Keratinocyte (primary cell): ENCODE measurements around the gene NME9. TPM values are rescaled to one million over a fixed set of nuclear protein-coding genes. Genes with fewer than 3 reads are reported as not detected.

Experiments
- DNase-seq: peaks from one replicate; pipeline ENCODE4 v3.0.0-alpha.2; 2011; ENCODE audit warnings: low read depth, missing footprints, low spot score
- FAIRE-seq: peaks from 2 replicates; lab custom pipeline; 2011; peaks lifted over from hg19 to GRCh38; lab: Jason Lieb, UNC
- H2AFZ ChIP-seq: 2 replicates; pipeline ENCODE4 v1.6.0; 2012; ENCODE audit warnings: low read length, control low read depth, inconsistent platforms; ENCODE audit not compliant: control insufficient read depth
- H3K27ac ChIP-seq: 2 replicates; pipeline ENCODE4 v1.5.1; 2011; ENCODE audit warnings: low read length; ENCODE audit not compliant: control insufficient read depth, insufficient read depth
- H3K27me3 ChIP-seq: 3 replicates; pipeline ENCODE4 v1.6.0; 2011; ENCODE audit warnings: low read length; ENCODE audit not compliant: control insufficient read depth, insufficient read depth; ENCODE audit errors: extremely low read depth
- H3K36me3 ChIP-seq, 2 experiments: 2 replicates in 1 of 2; 3 replicates in 1 of 2; pipeline ENCODE4 v1.5.1; 2011; ENCODE audit warnings: low read length in 2 of 2, mild to moderate bottlenecking in 1 of 2; ENCODE audit not compliant: control insufficient read depth in 2 of 2, insufficient read depth in 2 of 2; ENCODE audit errors: extremely low read depth in 1 of 2
- H3K4me1 ChIP-seq: 3 replicates; pipeline ENCODE4 v1.5.1; 2011; ENCODE audit warnings: low read length; ENCODE audit not compliant: control insufficient read depth, insufficient read depth; ENCODE audit errors: extremely low read depth
- H3K4me2 ChIP-seq: 3 replicates; pipeline ENCODE4 v1.6.0; 2011; ENCODE audit warnings: low read depth, low read length; ENCODE audit not compliant: control insufficient read depth, insufficient read depth; ENCODE audit errors: extremely low read depth
- H3K4me3 ChIP-seq, 3 experiments: fragments of 200-600 bp in 1 of 3; sonication (generic) in 1 of 3; 2 replicates in 2 of 3; 3 replicates in 1 of 3; pipeline ENCODE4 v1.5.1; 2011 to 2016; ENCODE audit warnings: low read length in 3 of 3, mild to moderate bottlenecking in 3 of 3, control low read depth in 2 of 3, inconsistent platforms in 1 of 3, low read depth in 1 of 3, mixed read lengths in 1 of 3, mixed run types in 1 of 3, moderate library complexity in 1 of 3; ENCODE audit not compliant: control insufficient read depth in 2 of 3, insufficient read depth in 2 of 3; ENCODE audit errors: extremely low read depth in 1 of 3
- H3K79me2 ChIP-seq: 2 replicates; pipeline ENCODE4 v1.6.0; 2012; ENCODE audit warnings: low read length; ENCODE audit not compliant: control insufficient read depth, insufficient read depth
- H3K9ac ChIP-seq: 3 replicates; pipeline ENCODE4 v1.6.0; 2011; ENCODE audit warnings: low read length; ENCODE audit not compliant: control insufficient read depth, insufficient read depth; ENCODE audit errors: extremely low read depth
- H3K9me1 ChIP-seq: 3 replicates; pipeline ENCODE4 v1.6.0; 2011; ENCODE audit warnings: low read length; ENCODE audit not compliant: control insufficient read depth, insufficient read depth; ENCODE audit errors: extremely low read depth
- H3K9me3 ChIP-seq: 2 replicates; pipeline ENCODE4 v1.5.1; 2012; ENCODE audit warnings: low read depth, low read length; ENCODE audit not compliant: control insufficient read depth
- H4K20me1 ChIP-seq: 3 replicates; pipeline ENCODE4 v1.6.0; 2011; ENCODE audit warnings: low read length; ENCODE audit not compliant: control insufficient read depth, insufficient read depth; ENCODE audit errors: extremely low read depth
- CTCF ChIP-seq, 3 experiments: IDR thresholded peaks in 1 of 3; conservative IDR thresholded peaks in 1 of 3; optimal IDR thresholded peaks in 1 of 3; 2 replicates in 2 of 3; 3 replicates in 1 of 3; pipeline versions ENCODE3 to v1.5.1; 2011; ENCODE audit warnings: low read length in 3 of 3, mild to moderate bottlenecking in 3 of 3, moderate library complexity in 2 of 3, control low read depth in 1 of 3, inconsistent platforms in 1 of 3; ENCODE audit not compliant: insufficient read depth in 2 of 3; ENCODE audit errors: extremely low read depth in 1 of 3
- EZH2 ChIP-seq: IDR thresholded peaks from one replicate; pipeline ENCODE4 v1.6.1; 2012; ENCODE audit warnings: inconsistent platforms, mild to moderate bottlenecking, low read length, moderate library complexity
- dilution Hi-C: fragments of 300-500 bp; cut with MboI; formaldehyde crosslinking; loops from one replicate; pipeline ENCODE4 v1.7.0; 2020; ENCODE audit warnings: low sequenced_read_pairs; ENCODE audit not compliant: extremely low pct_ligation_motif_present
- polyA plus RNA-seq, 5 experiments: library from polyadenylated mRNA; depleted of rRNA in 3 of 5; stranded (reverse) in 3 of 5; stranded (forward) in 1 of 5; unstranded in 1 of 5; fragments of >200 nt; gene quantifications; 1 replicate in 1 of 5; 2 replicates in 3 of 5; 3 replicates in 1 of 5; pipeline versions ENCODE4 v1.2.1 to v1.2.3, GENCODE V29; 2011 to 2012; ENCODE audit warnings: missing spikeins in 2 of 5, low read depth in 1 of 5, low replicate concordance in 1 of 5

The NME9 gene
- polyA plus RNA-seq, 1 donor (not counting 4 experiments of a cell fraction or from before 2014, with no cell fraction given), result 0.05 TPM

DNA sequence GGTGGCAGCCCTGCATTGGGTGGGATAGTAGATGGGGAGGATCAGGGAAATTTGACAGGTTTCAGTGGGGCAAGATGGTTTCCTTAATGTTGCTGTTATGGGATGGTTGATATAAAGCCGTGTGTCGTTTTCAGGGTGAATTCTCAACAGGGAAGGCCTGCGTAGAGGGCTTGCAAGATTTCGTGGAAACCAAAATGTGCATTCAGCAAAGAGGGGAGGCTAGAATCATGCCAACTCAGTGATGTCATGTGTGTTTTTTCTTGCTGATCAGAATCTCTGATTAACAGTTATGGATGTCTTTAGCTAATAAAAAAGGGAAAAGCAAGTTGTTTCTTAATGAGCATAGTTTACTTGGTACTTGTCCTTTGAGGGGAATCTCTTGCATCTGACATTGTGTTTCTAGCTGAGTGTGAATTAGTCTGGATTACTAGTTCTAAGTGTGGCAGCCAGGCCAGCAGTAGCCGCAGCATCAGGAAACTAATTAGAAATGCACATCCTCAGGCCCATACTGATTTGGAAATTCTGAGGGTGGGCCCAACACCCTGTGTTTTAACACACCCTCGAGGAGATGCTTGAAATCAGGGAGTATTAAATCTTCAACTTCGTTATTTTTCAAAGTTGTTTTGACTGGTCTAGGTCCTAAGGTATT lies 43.6 kb upstream of the NME9 start:
- no peak overlapping the region for H3K4me2 ChIP-seq
- H3K27ac ChIP-seq, result no peak overlapping the region
- no peak for TF ChIP-seq EZH2
- no peak for TF ChIP-seq CTCF (optimal IDR thresholded peaks at IDR 0.05 in 1 of 3, IDR thresholded peaks at IDR 0.05 in 1 of 3, conservative IDR thresholded peaks at IDR 0.05 in 1 of 3; ENCODE audit: extremely low read depth in 1 of 3, insufficient read depth in 2 of 3, low read length in 3 of 3)
- no peaks in the 10 kb centered on the region for H3K9me3 ChIP-seq
- H3K4me3 ChIP-seq, result no peak overlapping the region
- dilution Hi-C loops, result no loop called here
- DNase-seq (no peak), FAIRE-seq (no peak)
- H3K9ac ChIP-seq, result no peak overlapping the region
- no peaks in the 10 kb centered on the region for H3K36me3 ChIP-seq
- H3K9me1 ChIP-seq, result no peaks in the 10 kb centered on the region
- no peaks in the 10 kb centered on the region for H3K4me1 ChIP-seq
- no peaks in the 10 kb centered on the region for H3K27me3 ChIP-seq
- H3K79me2 ChIP-seq, result no peaks in the 10 kb centered on the region
- no peak overlapping the region for H2AFZ ChIP-seq
- no peaks in the 10 kb centered on the region for H4K20me1 ChIP-seq

GRCh38 chr3:138371070-138371965 lies 41.7 kb upstream of the NME9 start:
- Histone ChIP-seq H3K9me3 (no peaks in the 10 kb centered on the region), H3K27ac (no peak overlapping the region), H4K20me1 (no peaks in the 10 kb centered on the region), H3K9ac (no peak overlapping the region), H3K27me3 (no peaks in the 10 kb centered on the region), H2AFZ (no peak overlapping the region), H3K9me1 (no peaks in the 10 kb centered on the region), H3K36me3 (no peaks in the 10 kb centered on the region), H3K4me3 (no peak overlapping the region), H3K79me2 (no peaks in the 10 kb centered on the region), H3K4me1 (no peaks in the 10 kb centered on the region), H3K4me2 (no peak overlapping the region)
- FAIRE-seq (no peak), DNase-seq (no peak)
- dilution Hi-C loops, result no loop called here
- TF ChIP-seq CTCF (optimal IDR thresholded peaks at IDR 0.05 in 1 of 3, IDR thresholded peaks at IDR 0.05 in 1 of 3, conservative IDR thresholded peaks at IDR 0.05 in 1 of 3; ENCODE audit: extremely low read depth in 1 of 3, insufficient read depth in 2 of 3, low read length in 3 of 3) (no peak), EZH2 (no peak)
